ENCODE measurements around the gene ZNF442.
"Not testable (repeated sequence)": the region's sequence is repeated elsewhere in the genome, so short reads cannot be mapped to it uniquely, and the experiment has no call there.

ZNF442 gene

GRCh38 chr19:12325690-12326089 lies 39.8 kb downstream of the ZNF442 start:
- no peaks in the 10 kb centered on the region for H3K36me3 ChIP-seq (ENCODE audit: insufficient read depth)
- TF ChIP-seq CTCF (conservative IDR thresholded peaks at IDR 0.05; ENCODE audit: low read depth, low read length) = no peak
- no peaks in the 10 kb centered on the region for H3K79me2 ChIP-seq (ENCODE audit: insufficient read depth, low read depth)
- H3K27ac ChIP-seq = no peak overlapping the region
- no peak overlapping the region for H2AFZ ChIP-seq (ENCODE audit: low read depth)
- H3K27me3 ChIP-seq (ENCODE audit: insufficient read depth, low read depth) = no peaks in the 10 kb centered on the region
- no peak overlapping the region for H3K9ac ChIP-seq
- no peaks in the 10 kb centered on the region for H3K4me1 ChIP-seq (ENCODE audit: low read depth, poor library complexity, severe bottlenecking)
- no peaks in the 10 kb centered on the region for H4K20me1 ChIP-seq (ENCODE audit: insufficient read depth)
- no peak overlapping the region for H3K4me3 ChIP-seq (IDR thresholded peaks at IDR 0.05; ENCODE audit: insufficient read depth, low read depth, low read length)
- no peak overlapping the region for H3K4me2 ChIP-seq

- H3K27ac ChIP-seq = no peak overlapping the region
- no peak for TF ChIP-seq CTCF (conservative IDR thresholded peaks at IDR 0.05; ENCODE audit: low read depth, low read length)
- no peak overlapping the region for H3K4me2 ChIP-seq
- no peaks in the 10 kb centered on the region for H3K79me2 ChIP-seq (ENCODE audit: insufficient read depth, low read depth)
- no peak overlapping the region for H2AFZ ChIP-seq (ENCODE audit: low read depth)
- H3K4me3 ChIP-seq (IDR thresholded peaks at IDR 0.05; ENCODE audit: insufficient read depth, low read depth, low read length) = no peak overlapping the region
- no peaks in the 10 kb centered on the region for H3K36me3 ChIP-seq (ENCODE audit: insufficient read depth)
- no peaks in the 10 kb centered on the region for H3K4me1 ChIP-seq (ENCODE audit: low read depth, poor library complexity, severe bottlenecking)
- no peaks in the 10 kb centered on the region for H4K20me1 ChIP-seq (ENCODE audit: insufficient read depth)
- no peaks in the 10 kb centered on the region for H3K27me3 ChIP-seq (ENCODE audit: insufficient read depth, low read depth)
- H3K9ac ChIP-seq = no peak overlapping the region
Measured at GRCh38 chr19:12318782-12319413, 46.6 kb downstream of the ZNF442 start.

GRCh38 chr19:12314553-12314952 lies 50.9 kb downstream of the ZNF442 start:
- TF ChIP-seq CTCF (conservative IDR thresholded peaks at IDR 0.05; ENCODE audit: low read depth, low read length) = no peak
- no peak overlapping the region for H3K27ac ChIP-seq
- H3K27me3 ChIP-seq (ENCODE audit: insufficient read depth, low read depth) = no peaks in the 10 kb centered on the region
- no peaks in the 10 kb centered on the region for H3K36me3 ChIP-seq (ENCODE audit: insufficient read depth)
- H3K9ac ChIP-seq = no peak overlapping the region
- no peaks in the 10 kb centered on the region for H3K79me2 ChIP-seq (ENCODE audit: insufficient read depth, low read depth)
- H3K4me2 ChIP-seq = no peak overlapping the region
- H4K20me1 ChIP-seq (ENCODE audit: insufficient read depth) = no peaks in the 10 kb centered on the region
- no peaks in the 10 kb centered on the region for H3K4me1 ChIP-seq (ENCODE audit: low read depth, poor library complexity, severe bottlenecking)
- H2AFZ ChIP-seq (ENCODE audit: low read depth) = no peak overlapping the region
- no peak overlapping the region for H3K4me3 ChIP-seq (IDR thresholded peaks at IDR 0.05; ENCODE audit: insufficient read depth, low read depth, low read length)

- H3K27ac ChIP-seq; H3K36me3 ChIP-seq (ENCODE audit: insufficient read depth): not testable (repeated sequence)
Measured at GRCh38 chr19:12308891-12309290, 56.6 kb downstream of the ZNF442 start.

More at GRCh38 chr19:12308891-12309290, 56.6 kb downstream of the ZNF442 start:
- H3K4me2 ChIP-seq; H3K79me2 ChIP-seq (ENCODE audit: insufficient read depth, low read depth); H3K4me1 ChIP-seq (ENCODE audit: low read depth, poor library complexity, severe bottlenecking); H3K4me3 ChIP-seq (IDR thresholded peaks at IDR 0.05; ENCODE audit: insufficient read depth, low read depth, low read length); H2AFZ ChIP-seq (ENCODE audit: low read depth); H3K9ac ChIP-seq; H4K20me1 ChIP-seq (ENCODE audit: insufficient read depth); H3K27me3 ChIP-seq (ENCODE audit: insufficient read depth, low read depth): not testable (repeated sequence)

All from KMS-11 (cell line).